NCI-H1694 (cell line): ENCODE results near the gene CDADC1.

Experiments
- DNase-seq: peaks from one replicate; lab custom pipeline; 2025; lab: John Stamatoyannopoulos, UW

CDADC1 gene

DNA sequence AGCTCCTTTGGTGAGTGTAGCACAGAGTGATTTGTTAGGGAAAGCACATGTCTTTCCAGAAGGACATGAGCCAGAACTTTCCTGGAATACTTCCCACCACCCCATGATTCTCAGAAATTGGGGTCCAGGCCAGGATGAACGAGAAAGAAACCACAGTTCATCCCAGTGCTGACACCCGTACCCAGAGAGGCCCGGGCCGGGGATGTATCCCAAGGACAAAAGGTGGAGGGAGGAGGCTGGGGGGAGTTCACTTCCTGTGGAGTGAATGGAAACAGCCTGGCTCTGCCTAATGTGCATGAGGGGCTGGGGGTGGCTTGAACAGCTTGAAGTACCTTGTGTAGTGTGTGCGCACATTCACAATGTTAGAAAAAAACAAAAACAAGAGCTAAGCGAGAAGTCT lies 47.5 kb downstream of the CDADC1 start:
- no peak for DNase-seq

DNA sequence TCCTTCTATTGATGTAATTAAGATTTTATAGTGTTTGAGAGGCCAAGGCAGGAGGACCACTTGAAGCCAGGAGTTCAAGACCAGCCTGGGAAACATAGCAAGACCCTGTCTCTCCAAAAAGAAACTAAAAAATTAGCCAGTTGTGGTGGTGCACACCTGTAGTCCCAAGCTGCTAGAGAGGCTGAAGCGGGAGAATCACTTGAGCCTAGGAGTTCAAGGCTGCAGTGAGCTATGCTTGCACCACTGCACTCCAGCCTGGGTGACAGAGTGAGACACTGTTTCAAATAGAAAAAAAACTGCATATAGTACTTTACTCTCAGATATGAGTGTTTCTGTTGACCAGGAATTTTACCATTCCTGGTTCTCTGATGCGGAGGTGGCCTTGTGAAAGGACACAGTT lies 48.9 kb downstream of the CDADC1 start:
- DNase-seq, result no peak

DNA sequence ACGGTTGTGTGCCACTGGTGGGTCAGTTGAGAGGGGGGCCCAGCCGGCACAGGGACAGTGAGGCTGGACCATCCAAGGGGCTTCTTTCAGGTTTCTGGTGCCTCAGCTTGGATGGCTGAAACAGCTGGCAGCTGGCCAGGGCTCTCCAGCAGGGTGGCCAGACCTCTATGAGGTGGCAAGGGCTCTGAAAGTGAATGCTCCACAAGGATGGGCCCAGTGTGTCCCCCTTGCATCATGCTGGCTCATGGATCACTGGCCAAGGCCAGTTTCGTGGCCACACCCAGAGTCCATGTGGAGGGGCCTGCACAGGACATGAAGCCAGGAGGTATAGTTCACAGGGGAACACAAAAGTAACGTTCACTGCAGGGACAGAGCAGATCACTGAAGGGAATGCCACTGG lies 49.6 kb downstream of the CDADC1 start:
- no peak for DNase-seq

DNA sequence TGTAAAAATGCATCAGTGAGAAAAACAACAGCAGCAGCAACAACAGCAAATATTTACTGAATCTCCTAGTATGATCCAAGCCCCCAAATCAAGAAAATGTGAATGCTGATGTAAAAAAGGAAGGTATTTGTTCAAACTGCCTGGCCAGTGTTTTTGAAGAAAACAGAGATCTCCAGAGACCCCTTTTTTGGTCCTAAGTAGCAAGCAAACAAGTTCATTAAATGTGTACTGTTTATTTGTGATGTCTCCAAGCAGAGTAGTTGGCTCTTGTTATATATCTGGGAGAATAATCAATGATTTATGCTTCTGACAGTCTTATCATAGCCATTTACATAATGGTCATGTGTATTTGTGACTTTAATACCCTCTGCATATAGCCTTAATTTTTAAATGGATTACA lies 50.7 kb downstream of the CDADC1 start:
- DNase-seq, result no peak

DNA sequence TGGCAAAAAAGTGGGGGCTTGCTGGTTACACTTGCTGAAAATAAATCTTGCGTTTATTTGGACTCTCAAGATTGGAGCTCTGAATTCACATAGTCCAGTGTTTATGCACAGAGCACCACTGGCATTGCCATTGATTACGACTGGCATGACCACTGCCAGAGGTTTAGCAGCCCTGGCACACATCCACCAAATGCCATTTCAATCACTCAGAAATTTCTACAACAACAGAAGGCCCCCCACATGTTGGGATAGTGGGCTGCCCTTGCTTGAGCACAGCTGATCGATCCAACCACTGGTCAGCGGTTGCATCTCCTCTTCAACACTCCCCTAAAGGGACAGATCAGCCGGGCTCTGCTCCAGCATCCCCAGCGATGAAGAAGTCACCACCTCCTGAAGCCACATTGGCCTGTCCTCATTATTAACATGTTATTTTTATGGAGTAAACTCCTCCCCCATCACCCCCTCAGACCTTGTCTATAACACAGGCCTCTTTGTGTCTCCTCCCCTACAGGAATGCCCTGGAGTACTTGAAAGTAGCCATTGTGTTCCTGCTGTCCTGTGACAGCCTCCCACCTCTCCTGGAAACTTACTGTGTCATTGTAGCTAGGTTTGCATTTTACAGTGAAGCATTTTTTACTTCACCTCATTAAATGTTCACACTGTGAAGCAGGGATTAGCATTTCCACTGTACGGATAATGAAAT lies 51.3 kb downstream of the CDADC1 start:
- no peak for DNase-seq

DNA sequence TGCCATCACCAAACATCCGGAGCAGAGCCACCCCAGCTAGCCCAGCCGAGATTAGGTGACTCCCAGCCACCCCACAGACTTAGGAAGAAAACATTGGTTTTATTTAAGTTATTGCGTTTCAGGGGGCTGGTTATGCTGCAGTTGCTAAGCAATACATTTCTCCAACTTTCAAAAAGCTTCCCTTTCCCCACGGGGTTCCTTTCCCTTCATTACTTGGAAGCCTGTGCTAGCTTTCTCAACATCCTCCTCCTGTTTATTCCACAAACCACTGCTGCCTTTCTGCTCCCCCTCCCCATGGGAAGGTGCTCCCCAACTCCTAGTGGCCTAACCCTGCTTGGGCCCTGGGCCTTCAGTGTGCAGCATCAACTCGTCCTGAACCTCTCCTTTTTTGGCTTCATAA lies 52.6 kb downstream of the CDADC1 start:
- DNase-seq, result no peak

DNA sequence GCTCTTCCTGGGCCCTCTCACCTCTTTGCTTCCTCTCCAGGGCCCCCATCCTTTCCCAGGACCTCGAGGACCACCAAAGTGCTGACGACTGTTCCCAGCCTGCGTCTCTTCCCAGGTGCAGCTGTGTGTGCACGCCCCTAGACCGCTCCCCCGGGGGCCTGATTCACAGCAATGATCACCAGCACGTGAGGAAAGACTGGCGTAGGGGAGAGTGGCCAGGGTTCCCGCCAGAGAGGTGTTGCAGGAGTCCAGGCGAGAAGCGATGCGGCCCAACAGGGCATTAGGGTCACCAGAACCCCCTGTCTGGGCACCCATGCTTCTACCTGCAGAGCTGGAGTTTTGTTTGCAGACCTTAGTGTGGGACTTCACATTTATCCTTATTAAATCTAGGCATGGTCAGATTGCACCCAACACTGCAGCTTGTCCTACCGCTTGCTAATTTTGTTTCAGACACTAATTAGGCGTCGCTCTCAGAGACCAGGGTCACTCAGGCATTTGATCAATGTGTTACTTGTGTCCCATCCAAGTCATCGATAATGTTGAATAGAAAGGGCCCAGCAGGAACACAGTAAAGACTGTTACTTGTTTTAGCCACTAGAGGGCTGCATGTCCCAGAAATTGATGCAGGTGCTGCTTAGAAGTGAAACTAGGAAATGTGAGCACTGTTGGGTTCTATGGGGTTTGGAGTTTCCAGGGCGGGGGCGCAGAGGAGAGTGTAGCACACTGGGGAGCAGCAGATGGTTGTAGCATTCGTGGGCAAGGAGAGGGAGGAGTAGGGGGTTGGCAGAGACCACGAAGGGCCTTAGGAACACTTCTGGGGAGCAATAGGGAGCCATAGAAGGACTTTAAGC lies 53.2 kb downstream of the CDADC1 start:
- peak; percentile 16 for DNase-seq

DNA sequence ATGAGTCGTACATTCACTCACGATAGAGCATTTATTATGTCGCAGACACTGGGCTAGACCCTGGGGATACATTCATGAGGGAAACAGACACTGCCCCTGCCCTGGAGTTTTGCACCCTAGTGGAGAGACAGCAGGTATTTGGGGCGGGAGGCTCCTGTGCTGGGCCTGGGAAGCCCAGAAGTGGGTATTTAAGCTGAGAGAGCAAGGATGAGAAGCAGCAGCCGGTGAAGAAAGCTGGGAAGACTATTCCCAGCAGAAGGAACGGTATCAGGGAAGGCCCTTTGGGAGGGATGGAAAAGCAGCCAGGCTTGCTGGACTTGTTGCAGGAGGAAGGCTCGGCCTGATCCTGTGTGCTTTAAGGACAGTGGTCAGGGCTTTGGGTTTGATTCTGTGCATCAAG lies 54.5 kb downstream of the CDADC1 start:
- DNase-seq, result no peak

DNA sequence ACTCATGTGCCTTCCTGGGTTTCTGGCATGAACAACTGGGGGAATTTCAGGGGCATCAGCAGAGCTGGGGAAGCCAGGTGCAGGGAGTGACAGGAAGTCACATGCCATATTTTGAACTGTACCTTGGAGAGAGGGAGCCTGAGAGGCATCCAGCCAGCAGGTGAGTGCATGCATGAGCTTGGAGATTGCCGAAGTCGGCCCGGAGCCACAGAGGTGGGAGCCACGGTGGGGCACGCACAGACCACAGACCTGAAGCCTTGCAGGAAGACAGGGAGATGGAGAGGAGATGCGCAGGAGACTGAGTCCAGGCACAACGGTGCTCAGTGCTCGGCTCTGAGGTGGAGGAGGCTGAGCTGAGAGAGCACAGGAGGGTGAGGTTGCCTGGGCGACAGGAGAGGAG lies 55.1 kb downstream of the CDADC1 start:
- no peak for DNase-seq

DNA sequence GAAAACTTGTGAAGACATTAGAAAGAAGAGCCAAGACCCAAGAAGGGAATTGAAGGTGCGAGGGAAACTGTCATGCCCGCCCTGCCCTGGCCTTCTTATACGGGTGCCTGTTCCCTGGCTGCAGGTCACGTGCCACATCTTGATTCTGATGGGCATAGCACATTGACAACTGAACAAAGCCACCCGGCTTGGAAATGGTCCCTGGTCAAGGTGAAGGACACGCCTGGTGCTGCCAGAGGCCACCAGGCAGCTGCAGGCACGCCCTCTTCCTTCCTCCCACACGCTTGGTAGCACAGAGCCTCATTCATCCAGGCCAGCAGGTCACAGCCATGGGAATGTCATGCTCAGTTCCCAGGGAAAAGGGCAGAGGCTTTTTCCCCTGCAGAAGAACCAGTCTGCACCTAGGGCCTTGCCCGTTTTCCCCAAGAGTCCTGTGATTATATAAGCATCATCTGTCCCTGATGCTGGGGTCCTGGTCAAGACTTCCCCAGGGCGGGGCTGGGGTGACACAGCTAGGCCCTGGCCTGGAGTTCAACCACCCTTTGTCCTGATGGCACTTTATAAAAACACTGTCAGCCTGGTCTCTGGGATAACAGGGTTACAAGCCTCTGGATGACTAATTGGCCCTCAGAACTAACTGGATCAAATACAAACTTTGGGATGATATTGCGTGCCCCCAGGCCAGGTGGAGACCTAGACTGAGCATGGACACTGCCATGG lies 56.0 kb downstream of the CDADC1 start:
- DNase-seq, result no peak

DNA sequence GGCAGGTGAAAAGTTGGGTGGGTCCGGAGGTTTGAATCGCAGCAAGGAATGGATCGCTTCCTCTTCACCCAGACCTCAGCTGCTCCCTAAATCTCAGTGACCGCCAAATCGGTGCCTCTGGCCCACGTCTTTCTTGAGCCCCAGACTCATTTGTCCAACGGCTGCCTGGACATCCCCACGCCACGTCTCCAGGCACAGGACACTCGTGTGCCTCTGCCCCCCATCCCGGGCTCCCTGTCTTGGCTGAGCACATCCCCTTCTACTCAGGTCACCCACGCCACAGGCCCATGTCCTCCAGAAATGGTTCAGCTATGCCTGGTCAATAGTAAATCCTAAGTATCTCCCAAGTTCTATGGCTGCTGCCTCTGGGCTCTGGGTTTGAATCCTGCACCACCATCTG lies 56.6 kb downstream of the CDADC1 start:
- DNase-seq, result no peak

DNA sequence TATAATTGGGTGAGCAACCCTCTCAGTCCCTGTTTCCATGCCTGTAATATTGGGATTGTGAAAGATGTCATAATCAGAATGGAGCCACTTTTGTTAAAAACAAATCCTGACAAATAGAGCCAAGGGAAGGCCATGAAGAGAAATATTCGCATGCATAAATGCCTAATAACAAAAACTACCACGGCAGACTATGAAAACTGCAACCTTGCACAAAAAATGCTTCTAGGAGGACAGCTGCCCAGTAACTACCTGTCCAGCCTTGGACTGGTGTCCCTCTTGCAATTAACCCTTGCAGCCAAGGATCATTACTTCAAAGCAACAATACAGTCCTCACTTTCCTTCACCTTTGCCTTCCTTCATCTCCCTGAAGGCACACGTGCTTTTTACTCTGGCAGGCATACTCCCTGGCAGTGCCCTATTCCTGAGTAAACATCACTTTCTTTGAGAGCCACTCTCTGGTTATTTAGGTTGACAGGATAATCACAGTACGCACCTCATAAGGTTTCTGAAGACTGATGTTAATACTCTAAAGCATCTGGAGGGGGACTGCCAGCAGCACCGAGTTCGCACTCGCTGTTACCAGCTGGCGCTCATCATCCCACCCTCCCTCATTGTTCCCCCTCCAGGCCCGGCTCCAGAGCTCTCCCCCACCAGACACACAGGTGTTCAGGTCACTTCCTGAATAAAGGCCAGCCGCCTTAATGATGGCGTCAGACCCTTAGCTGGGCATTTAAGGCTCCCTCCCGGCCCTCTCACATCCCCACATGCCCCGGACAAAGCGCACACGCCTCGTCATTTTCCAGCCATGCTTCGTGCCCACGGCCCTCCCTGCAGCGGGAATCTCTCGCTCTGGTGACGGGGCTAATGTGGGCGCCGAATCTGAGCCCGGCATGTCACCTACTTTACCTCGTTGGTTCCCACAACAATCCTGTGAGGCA lies 57.3 kb downstream of the CDADC1 start:
- no peak for DNase-seq

DNA sequence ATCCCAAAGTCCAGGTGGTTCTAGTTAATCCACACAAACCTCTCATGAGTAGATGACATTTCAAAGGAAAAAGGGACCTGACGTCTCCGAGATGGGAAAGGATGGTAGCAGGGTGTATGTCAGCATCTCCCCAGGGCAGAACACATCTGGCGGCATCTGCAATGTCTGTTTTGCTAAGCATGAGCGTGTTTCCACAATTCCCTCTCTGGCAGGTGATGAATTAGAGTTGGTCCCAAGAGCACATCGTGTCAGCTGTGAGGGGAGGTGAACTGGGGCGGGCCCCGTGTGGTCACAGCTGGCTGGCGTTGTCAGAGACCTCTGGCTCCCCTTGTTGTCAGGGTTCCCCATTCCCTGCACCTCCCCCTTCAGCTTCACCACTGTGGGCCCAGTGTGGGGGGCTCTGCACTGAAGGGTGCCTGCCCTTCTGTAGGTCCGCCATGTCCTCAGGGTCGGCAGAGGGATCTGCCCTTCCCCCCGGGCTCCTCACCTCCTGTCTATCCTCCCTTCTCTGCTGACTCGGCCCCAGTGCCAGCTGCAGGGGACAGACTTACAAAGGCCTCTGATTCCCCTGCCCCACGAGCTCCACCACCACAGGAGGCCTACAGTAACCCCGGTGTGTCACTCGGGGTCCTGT lies 58.2 kb downstream of the CDADC1 start:
- no peak for DNase-seq

DNA sequence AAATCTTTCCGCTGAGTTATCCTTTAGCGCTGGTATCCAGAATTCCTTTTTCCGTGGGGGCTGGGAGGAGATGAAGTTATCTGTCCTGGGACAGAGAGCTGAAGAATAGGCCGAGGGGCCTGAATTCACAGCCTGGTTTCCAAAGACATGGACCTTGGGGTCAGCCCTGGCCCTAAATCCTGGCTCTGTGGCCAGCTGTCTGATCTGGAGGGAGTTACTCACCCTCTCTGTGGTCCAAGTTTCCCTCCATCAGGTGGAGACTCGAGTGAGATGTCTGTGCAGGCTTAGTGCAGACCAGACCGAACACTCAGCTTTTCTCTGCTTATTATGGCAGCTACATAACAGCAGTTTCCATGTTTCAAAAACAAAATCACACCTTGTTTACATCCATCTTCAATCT lies 59.6 kb downstream of the CDADC1 start:
- no peak for DNase-seq

DNA sequence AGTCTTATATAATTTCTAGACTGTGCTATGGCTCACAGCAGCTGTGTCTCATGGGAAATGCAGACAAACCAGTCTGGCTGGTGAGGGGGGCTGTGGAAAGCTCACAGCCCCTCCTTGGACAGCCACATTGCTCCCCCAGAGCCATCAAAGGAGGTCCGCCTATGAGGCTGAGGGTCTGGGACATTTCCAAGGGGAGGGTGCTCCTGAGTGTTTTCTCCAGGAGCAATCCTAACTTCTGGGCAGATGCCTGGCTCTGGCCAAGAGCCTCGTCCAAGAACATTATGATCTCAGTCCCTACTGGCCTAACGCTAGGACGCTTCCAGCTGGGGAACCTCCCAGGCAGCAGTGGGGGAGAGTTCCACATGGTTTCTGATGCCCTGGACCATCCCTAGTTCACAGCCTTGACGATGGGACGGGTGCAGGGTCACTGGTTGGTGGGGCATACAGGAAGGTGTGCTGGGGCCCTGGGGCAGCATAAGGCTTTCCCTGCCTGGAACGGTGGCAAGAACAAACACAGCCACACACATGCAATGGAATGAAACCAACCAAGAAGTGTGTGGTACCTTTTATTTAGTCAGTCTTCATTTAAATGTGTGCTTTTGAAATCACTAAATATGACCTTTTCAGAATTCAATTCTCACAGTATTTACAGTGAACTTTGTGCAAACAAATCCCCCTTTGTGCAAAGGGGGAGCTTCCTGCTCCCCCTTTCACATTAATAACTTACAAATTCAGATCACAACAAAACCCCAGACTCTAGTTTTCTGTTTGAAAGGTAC lies 60.6 kb downstream of the CDADC1 start:
- no peak for DNase-seq

DNA sequence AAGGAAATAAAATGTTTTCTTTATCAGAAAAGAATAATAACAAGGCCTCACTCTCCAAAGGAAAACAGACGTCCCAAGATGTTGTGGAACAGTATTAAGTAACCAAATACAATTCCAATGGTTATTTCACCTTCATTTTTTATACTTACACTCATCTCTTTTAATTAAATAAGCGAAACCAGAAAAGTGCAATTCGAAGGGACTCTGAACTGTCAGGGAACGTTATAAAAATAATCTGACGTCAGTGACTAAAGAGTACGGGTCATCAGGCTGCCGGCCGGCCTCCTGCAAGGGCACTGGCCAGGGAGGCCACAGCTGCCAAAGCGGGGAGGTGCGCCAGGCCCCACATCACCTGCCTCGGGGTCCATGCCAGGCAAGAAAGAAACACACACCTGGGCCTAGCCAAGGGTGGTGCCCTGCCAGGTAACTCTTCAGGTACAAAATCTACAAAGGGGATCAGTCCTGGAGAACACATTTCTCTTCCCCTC lies 61.2 kb downstream of the CDADC1 start:
- DNase-seq, result no peak

DNA sequence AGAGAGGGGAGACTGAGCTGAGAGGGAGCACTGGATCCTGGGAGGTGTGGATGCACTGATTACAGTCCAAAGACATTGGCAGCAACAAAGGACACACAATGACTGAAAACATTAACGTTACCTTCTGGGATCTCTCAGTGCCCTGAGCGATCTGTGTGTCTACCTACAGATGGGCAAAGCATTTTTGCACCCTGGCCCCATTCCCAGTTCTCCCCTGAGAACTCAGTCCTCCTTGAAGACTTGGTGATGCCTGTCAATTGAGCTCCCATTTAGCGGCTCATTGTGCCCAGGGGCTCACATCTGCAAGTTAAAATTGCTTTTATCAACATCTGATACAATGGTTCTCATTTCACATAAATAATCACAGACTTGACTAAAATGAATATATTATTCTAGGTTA lies 62.5 kb downstream of the CDADC1 start:
- DNase-seq, result no peak

DNA sequence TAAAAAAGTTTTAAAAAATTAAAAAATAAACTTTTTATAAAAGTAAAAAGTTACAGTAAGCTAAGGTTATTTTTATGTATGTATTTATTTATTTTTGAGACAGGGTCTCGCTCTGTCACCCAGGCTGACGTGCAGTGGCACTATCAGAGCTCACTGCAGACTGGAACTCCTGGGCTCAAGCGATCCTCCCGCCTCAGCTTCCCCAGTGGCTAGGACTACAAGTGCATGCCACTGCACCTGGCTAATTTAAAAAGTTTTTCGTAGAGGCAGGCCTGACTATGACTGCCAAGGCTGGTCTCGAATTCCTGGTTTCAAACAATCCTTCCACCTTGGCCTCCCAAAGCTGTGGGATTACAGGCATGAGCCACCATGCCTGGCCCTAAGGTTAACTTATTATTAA lies 64.1 kb downstream of the CDADC1 start:
- no peak for DNase-seq

DNA sequence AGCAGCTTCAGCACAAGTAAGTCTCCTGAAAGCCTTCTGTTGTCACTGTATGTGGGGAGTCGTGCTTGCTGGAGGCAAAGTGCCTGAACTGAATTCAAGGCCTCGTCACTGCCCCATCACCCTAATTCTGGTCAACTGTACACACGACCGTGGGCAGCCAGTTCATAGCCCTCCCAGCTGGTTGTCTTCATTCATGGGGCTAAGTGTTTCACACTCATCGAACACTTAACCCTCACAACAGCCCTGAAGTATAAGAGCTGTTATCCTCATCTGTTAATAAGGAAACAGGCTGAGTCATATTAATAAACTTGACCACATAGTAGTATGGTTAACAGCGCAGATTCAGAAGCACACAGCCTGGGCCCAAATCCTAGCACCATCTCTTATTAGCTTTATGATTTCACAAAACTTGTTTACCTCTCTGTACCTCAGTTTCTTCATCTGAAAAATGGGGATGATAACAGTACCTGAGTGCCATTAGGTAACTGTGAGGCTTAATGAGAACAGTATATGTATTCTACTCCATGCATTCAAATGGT lies 66.7 kb downstream of the CDADC1 start:
- no peak for DNase-seq

DNA sequence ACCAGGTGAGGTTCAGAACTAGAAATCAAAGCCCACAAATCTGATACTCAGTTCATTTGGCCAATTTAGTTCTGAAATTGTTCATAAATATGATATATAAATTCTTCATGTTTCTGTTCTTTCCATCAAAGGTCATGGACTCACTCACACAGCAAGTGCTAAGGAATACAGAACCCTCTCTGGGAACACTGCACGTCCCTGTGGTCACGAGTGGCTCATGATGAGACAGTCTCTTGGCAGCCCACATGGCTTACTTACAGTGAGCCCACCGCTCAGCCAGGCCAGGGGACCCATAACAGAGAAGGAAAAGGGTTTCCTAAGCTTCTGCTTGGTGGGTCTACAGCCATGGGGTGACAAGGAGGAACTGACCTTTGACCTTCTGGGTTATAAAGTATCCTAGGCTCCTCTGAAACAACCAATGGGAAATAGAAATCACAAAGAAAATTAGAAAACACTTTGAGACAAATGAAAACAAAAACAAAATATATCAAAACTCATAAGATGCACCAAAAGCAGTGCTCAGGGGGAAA lies 67.4 kb downstream of the CDADC1 start:
- DNase-seq, result no peak
